Measurements from ENCODE around the gene AOPEP.

The AOPEP gene

GRCh38 chr9:94785215-94786169 lies 59.0 kb downstream of the AOPEP start:
- TF ChIP-seq CTCF (IDR thresholded peaks at IDR 0.05; ENCODE audit: low read length) (no peak), EZH2phosphoT487 (IDR thresholded peaks at IDR 0.05; ENCODE audit: low read length) (no peak), EZH2 (optimal IDR thresholded peaks at IDR 0.05; ENCODE audit: low read depth, low read length) (no peak)
- Histone ChIP-seq H3K9me3 (replicated peaks; ENCODE audit: insufficient read depth, low read length) (no peaks in the 10 kb centered on the region), H3K27ac (ENCODE audit: low read length) (no peak overlapping the region), H3K4me3 (ENCODE audit: low read length) (no peak overlapping the region), H4K20me1 (ENCODE audit: insufficient read depth, low read length) (no peaks in the 10 kb centered on the region), H3K9ac (ENCODE audit: low read length) (no peak overlapping the region), H3K36me3 (replicated peaks; ENCODE audit: insufficient read depth, low read length) (no peaks in the 10 kb centered on the region), H3K4me1 (ENCODE audit: low read length) (no peaks in the 10 kb centered on the region), H3K27me3 (replicated peaks; ENCODE audit: insufficient read depth, low read length) (no peaks in the 10 kb centered on the region), H3K9me2 (replicated peaks; ENCODE audit: insufficient read depth, low read length) (no peaks in the 10 kb centered on the region), H2AFZ (ENCODE audit: low read length) (no peak overlapping the region), H3K79me2 (ENCODE audit: low read length) (no peaks in the 10 kb centered on the region), H3K4me2 (ENCODE audit: low read depth, low read length) (no peak overlapping the region), H3F3A (ENCODE audit: insufficient read depth, low read length) (no peaks in the 10 kb centered on the region)
- no peak for DNase-seq

GRCh38 chr9:94786586-94786985 lies 60.1 kb downstream of the AOPEP start:
- no peaks in the 10 kb centered on the region for H3F3A ChIP-seq (ENCODE audit: insufficient read depth, low read length)
- H3K9me3 ChIP-seq (replicated peaks; ENCODE audit: insufficient read depth, low read length), result no peaks in the 10 kb centered on the region
- DNase-seq, result no peak
- H3K9ac ChIP-seq (ENCODE audit: low read length), result no peak overlapping the region
- no peaks in the 10 kb centered on the region for H4K20me1 ChIP-seq (ENCODE audit: insufficient read depth, low read length)
- no peaks in the 10 kb centered on the region for H3K27me3 ChIP-seq (replicated peaks; ENCODE audit: insufficient read depth, low read length)
- H2AFZ ChIP-seq (ENCODE audit: low read length), result no peak overlapping the region
- no peaks in the 10 kb centered on the region for H3K79me2 ChIP-seq (ENCODE audit: low read length)
- no peaks in the 10 kb centered on the region for H3K9me2 ChIP-seq (replicated peaks; ENCODE audit: insufficient read depth, low read length)
- no peaks in the 10 kb centered on the region for H3K4me1 ChIP-seq (ENCODE audit: low read length)
- no peak overlapping the region for H3K4me2 ChIP-seq (ENCODE audit: low read depth, low read length)
- no peak for TF ChIP-seq CTCF (IDR thresholded peaks at IDR 0.05; ENCODE audit: low read length)
- no peak for TF ChIP-seq EZH2phosphoT487 (IDR thresholded peaks at IDR 0.05; ENCODE audit: low read length)
- TF ChIP-seq EZH2 (optimal IDR thresholded peaks at IDR 0.05; ENCODE audit: low read depth, low read length), result no peak
- H3K4me3 ChIP-seq (ENCODE audit: low read length), result no peak overlapping the region
- no peak overlapping the region for H3K27ac ChIP-seq (ENCODE audit: low read length)
- H3K36me3 ChIP-seq (replicated peaks; ENCODE audit: insufficient read depth, low read length), result no peaks in the 10 kb centered on the region

GRCh38 chr9:94787266-94787665 lies 60.8 kb downstream of the AOPEP start:
- H4K20me1 ChIP-seq (ENCODE audit: insufficient read depth, low read length), result no peaks in the 10 kb centered on the region
- no peak overlapping the region for H3K9ac ChIP-seq (ENCODE audit: low read length)
- H3K4me1 ChIP-seq (ENCODE audit: low read length), result no peaks in the 10 kb centered on the region
- no peak overlapping the region for H3K4me2 ChIP-seq (ENCODE audit: low read depth, low read length)
- H3K36me3 ChIP-seq (replicated peaks; ENCODE audit: insufficient read depth, low read length), result no peaks in the 10 kb centered on the region
- H3F3A ChIP-seq (ENCODE audit: insufficient read depth, low read length), result no peaks in the 10 kb centered on the region
- no peaks in the 10 kb centered on the region for H3K9me2 ChIP-seq (replicated peaks; ENCODE audit: insufficient read depth, low read length)
- no peak overlapping the region for H2AFZ ChIP-seq (ENCODE audit: low read length)
- no peaks in the 10 kb centered on the region for H3K27me3 ChIP-seq (replicated peaks; ENCODE audit: insufficient read depth, low read length)
- no peak for DNase-seq
- TF ChIP-seq EZH2 (optimal IDR thresholded peaks at IDR 0.05; ENCODE audit: low read depth, low read length), result no peak
- no peak for TF ChIP-seq CTCF (IDR thresholded peaks at IDR 0.05; ENCODE audit: low read length)
- TF ChIP-seq EZH2phosphoT487 (IDR thresholded peaks at IDR 0.05; ENCODE audit: low read length), result no peak
- no peaks in the 10 kb centered on the region for H3K9me3 ChIP-seq (replicated peaks; ENCODE audit: insufficient read depth, low read length)
- no peak overlapping the region for H3K4me3 ChIP-seq (ENCODE audit: low read length)
- no peaks in the 10 kb centered on the region for H3K79me2 ChIP-seq (ENCODE audit: low read length)
- H3K27ac ChIP-seq (ENCODE audit: low read length), result no peak overlapping the region

Data from MM.1S (cell line).